ENCODE measurements around the gene PRKAG2.
"Not testable (repeated sequence)": the region's sequence is repeated elsewhere in the genome, so short reads cannot be mapped to it uniquely, and the experiment has no call there.

The PRKAG2 gene

DNA sequence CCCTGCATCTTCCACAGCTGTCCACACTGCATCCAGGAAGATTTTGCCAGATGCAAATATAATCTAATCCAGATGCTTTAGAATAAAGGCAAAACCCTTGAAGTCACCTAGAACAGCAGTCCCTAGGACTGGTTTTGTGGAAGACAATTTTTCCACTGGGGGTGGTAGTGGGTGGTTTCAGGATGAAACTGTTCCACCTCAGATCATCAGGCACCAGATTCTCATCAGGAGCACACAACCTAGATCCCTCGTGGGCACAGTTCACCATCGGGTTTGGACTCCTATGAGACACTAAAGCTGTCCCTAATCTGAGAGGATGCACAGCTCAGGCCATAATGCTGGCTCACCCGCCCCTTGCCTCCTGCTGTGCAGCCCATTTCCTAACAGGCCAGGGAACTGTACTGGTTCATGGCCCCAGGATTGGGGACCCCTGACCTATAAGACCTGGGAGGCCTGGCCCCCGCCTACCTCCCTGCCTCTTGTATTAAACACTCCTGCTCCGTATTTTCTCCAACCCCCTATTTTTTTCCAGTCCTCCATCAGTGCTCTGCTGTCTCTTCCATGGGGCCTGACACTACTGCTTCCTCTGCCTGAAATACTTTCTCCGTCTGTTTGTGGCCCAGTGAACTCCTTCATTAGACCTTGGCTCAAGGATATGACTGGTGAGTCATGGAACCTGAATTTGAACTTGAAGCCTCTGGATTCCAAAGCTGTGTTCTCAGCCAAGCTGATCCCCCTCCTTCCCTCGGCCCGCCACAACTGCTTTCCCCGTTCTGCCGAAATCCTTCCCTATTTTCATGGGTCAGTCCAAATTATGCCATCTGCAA, 277.3 kb downstream of the PRKAG2 start:
- DNase-seq: no peak

DNA sequence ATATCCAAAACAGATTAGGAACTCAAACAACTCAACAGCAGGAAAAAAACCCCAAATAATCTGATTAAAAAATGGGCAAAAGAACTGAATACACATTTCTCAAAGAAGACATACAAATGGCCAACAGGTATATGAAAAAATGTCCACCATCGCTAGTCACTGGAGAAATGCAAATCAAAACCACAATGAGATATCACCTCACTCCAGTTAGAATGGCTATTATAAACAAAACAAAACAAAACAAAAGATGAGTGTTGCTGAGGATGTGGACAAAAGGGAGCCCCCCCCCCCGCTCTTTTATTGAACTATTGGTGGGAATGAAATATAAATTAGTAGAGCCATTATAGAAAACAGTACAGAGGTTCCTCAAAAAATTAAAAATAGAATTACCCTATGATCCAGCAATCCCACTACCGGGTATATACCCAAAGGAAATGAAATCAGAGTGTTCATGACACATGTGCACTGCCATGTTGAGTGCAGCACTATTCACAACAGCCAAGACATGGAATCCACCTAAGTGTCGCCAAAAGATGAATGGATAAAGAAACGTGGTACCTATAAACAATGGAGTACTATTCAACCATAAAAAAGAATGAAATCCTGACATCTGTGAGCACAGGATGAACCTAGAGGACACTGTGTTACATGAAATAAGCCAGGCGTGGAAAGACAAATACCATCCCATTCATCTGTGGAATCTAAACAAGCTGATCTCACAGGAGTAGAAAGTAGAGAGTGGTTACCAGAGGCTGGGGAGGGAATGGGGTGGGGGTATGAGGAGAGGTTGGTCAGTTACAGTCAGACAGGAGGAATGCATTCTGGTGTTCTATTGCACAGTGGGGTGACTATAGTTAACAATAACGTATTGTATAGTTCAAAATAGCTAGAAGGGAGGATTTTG, 279.1 kb downstream of the PRKAG2 start:
- peak; percentile 61 for DNase-seq

DNA sequence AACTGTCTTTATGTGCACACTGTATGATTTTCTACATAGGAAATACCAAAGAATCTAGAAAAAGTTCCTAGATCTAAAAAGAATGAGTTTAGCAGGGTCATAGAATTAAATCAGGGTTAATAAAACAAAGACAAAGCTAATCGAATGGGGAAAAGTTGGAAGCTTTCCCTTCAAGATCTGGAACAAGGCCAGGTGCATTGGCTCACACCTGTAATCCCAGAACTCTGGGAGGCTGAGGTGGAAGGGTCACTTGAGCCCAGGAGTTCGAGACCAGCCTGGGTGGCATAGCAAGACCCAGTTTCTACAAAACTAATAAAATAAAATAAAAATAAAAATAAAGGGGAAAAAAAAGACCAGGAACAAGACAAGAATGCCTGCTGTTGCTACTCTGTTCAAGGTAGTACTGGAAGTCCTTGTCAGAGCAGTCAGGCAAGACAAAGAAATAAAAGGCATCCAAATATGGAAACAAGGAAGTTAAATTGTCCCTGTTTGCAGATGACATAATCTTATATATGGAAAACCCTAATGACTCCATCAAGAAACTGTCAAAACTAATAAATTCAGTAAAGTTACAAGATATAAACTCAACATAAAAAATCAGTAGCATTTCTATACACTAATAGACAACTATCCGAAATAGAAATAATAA, 281.1 kb downstream of the PRKAG2 start:
- peak; percentile 59 for DNase-seq

GRCh38 chr7:151592868-151593486, 283.9 kb downstream of the PRKAG2 start:
- DNase-seq: no peak

- no peak for DNase-seq
Measured at GRCh38 chr7:151592330-151592729, 284.6 kb downstream of the PRKAG2 start.

GRCh38 chr7:151591866-151592265, 285.0 kb downstream of the PRKAG2 start:
- DNase-seq: no peak

GRCh38 chr7:151590850-151591771, 285.8 kb downstream of the PRKAG2 start:
- DNase-seq: no peak

DNA sequence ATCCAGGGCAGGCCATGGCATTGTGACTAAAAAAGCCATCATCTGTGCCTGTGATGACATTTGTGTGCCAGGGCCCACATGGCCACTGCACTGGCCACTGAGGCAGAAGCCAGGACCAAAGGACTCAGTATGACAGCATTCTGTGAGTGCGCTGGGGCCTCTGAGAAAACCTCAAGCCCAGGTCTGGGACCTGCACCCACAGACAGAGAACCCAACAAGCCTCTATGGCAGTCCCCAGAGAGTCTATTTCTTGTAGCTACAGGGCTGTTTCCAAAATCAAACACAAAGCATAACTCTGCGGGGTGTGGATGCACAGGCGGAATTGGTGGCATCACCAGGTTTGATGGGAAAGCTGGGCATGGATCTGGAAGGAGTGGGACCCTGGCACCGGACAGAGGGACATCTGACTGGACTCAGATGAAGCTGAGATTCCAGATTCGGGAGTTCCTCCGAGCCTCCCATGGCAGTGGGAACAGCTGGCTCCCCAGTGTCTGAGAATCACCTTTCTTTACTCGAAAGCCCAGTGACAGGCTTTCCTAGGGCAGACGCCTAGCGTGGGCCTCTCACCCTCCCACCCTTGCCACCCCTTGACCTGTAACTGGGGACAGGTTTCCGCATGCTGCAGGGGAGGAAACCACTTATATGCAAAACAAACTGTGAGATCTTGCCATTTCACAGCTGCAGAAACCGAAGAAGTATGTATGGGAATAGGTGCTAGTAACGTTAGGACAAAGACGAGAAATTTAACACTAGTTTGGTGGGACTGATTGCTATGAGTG, 286.7 kb downstream of the PRKAG2 start:
- peak; percentile 26 for DNase-seq

DNA sequence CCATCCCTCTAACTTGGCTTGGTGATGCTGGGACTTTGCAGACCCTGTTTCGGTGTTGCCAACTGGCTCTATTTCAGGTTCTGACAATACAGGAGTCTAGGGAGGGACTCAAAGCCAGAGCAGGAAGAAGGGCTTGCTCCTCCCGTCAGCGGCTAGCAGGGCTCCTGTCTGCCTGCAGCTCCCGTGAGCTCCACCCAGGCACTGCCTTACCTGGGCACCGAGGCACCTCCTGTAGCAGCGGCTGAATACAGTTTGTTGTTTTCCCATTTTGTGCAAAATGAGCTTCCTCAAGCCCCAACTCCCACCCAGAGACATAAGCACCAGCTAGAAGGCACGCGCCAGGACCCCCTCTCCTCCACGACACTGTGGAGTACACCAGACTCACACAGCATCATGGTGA, 287.9 kb downstream of the PRKAG2 start:
- DNase-seq: no peak

GRCh38 chr7:151586531-151587260, 290.2 kb downstream of the PRKAG2 start:
- DNase-seq: no peak

- DNase-seq: no peak
Measured at GRCh38 chr7:151585744-151586393, 291.0 kb downstream of the PRKAG2 start.

DNA sequence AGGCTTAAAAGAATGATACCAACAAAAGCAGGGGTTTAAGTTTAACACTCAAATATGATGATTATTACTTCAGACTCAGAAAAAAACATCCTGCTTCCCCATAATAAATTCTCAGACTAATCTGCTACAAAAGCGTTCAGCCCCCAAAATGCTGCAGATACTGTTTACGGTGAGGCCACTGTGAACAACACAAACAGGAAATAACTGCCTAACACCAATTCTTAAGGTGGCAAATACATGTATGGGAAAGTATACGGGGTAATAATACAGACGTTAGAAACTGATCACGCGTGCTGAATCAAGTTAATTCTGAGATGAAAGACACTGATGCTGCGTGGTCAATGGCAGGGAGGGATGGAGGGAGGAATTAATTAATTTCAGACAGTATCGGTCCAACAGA, 295.2 kb downstream of the PRKAG2 start:
- DNase-seq: no peak

DNA sequence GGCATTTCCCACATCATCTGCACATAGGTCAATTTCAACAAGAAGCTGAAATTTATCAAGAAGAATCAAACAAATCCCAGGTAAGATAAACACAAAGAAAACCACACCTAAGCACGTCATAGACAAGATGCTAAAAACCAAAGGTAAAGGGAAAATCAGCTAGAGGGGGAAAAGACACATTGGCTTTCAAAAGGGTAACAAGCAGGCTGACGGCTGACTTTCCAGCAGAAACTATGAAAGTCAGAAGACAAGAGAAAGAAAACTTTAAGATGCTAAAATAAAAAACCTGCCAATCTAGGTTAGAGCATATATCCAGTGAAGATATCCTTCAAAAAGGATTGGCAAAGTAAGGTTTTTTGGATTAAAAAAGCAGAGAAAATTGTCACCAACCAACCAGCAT, 297.3 kb downstream of the PRKAG2 start:
- peak; percentile 15 for DNase-seq

- DNase-seq: peak; percentile 93
Measured at GRCh38 chr7:151575410-151575809, 301.5 kb downstream of the PRKAG2 start.

- not testable (repeated sequence) for DNase-seq
Measured at GRCh38 chr7:151573046-151573445, 303.9 kb downstream of the PRKAG2 start.

DNA sequence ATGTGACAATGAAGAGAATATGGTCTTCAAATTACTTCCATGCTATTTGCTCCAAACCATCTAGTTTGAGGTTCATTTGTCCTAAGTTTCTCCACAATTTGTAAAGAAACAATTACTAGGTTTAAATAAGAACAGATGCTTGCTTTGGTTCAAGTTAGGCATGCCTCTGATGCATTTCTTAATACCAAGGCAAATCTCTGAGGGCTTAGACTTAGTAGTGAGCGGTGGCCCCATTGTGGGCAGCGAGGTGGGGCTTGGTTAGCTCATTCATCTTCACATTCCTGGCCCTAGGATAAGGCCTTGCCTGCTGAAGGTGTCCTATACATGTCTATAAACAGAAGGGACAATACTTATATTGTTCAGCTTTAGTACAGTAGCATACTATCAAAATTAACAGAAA, 304.8 kb downstream of the PRKAG2 start:
- DNase-seq: no peak

DNA sequence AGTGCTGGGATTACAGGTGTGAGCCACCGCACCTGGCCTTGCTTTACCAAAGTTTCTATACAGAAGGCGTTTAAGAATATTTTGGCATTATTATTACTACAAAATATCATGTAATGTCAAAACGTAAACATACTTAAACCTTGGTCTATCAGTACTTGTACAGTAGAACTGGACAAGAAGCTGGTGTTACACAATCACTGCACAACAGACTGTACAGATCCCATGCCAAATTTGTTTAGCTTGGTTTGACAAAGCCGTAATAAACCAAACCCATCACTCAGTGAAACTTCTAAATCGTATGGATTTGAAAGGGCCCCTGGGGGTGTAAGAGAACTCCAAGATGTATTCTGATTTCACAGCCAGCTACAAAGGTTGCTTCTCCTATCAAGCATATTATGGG, 305.4 kb downstream of the PRKAG2 start:
- DNase-seq: no peak

- DNase-seq: peak; percentile 14
Measured at GRCh38 chr7:151570366-151570915, 306.5 kb downstream of the PRKAG2 start.

Measured in NCI-H69 (cell line).